HCEC 1CT (cell line): ENCODE measurements around the gene MLST8.
"Not testable (repeated sequence)": the region's sequence is repeated elsewhere in the genome, so short reads cannot be mapped to it uniquely, and the experiment has no call there.

Experiments
- DNase-seq: peaks from one replicate; pipeline ENCODE4 v3.0.0-alpha.2; 2017

The MLST8 gene

GRCh38 chr16:2232094-2232990, 27.1 kb downstream of the MLST8 start:
- no peak for DNase-seq

- DNase-seq: no peak
These were observed 28.0 kb downstream of the MLST8 start for GRCh38 chr16:2233046-2233775.

DNA sequence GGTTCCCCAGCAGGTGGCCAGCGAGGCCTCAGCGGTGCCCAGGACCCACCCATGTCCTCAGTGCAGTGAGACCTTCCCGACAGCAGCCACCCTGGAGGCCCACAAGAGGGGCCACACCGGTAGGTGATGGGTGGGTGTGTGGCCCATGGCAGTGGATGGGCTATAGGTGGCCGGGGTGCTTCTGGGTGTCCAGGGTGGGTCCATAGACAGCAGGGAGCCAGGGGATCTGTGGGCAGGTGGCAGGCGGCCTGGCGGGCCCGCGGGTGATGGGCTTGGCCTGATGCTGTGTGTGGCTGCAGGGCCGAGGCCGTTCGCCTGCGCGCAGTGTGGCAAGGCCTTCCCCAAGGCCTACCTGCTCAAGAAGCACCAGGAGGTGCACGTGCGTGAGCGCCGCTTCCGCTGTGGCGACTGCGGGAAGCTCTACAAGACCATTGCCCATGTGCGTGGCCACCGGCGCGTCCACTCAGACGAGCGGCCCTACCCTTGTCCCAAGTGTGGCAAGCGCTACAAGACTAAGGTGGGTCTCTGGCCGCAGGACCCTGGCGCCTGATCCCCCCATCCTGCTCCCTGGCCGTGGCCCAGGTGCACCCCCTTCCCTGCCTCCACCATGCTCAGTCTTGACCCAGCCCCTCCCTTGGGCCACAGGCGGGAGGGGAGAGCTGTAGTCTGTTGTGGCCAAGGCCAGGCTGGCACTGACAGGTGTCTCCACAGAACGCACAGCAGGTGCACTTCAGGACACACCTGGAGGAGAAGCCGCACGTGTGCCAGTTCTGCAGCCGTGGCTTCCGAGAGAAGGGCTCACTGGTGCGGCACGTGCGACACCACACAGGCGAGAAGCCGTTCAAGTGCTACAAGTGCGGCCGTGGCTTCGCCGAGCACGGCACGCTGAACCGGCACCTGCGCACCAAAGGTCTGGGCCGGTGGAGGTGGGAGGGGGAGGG, 28.9 kb downstream of the MLST8 start:
- DNase-seq: no peak

GRCh38 chr16:2234813-2235170, 29.5 kb downstream of the MLST8 start:
- no peak for DNase-seq

GRCh38 chr16:2235234-2235651, 30.0 kb downstream of the MLST8 start:
- DNase-seq: no peak

DNA sequence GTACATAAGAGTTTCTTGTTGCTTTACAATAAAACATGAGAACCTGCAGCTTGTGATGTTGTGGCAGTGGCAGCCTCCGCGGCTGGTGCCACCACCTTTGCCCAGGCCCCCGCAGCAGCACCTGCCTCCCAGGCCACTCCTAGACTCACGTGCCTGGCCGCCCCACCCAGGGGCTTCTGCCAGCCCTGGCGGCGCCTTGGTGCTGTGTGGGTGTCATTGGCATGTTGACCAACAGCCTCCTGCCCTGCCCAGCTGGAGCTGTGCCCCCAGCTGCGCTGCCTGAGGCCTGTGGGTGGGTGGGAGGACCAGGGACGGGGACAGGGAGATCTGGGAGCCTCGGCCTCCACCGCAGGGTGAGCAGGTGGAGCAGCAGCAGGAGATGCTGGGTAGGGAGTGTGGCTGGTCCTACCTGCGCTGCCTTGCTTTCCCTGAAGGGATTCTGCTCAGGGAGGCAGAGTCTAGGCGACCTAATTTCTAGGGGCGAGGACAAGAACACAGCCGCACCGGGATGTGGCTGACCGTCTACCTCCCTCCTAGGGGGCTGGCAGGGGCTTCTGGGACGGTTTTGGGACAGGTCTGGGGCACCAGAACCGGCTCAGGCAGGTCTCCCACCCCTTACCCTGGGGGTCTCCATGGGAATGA, 30.6 kb downstream of the MLST8 start:
- DNase-seq: no peak

GRCh38 chr16:2236337-2237101, 31.3 kb downstream of the MLST8 start, which contains the start of gene DNASE1L2:
Gene DNASE1L2, plus strand, starts transcription at chr16:2236444. Its CDS starts 373 bp downstream, at chr16:2236817.
- no peak for DNase-seq

DNA sequence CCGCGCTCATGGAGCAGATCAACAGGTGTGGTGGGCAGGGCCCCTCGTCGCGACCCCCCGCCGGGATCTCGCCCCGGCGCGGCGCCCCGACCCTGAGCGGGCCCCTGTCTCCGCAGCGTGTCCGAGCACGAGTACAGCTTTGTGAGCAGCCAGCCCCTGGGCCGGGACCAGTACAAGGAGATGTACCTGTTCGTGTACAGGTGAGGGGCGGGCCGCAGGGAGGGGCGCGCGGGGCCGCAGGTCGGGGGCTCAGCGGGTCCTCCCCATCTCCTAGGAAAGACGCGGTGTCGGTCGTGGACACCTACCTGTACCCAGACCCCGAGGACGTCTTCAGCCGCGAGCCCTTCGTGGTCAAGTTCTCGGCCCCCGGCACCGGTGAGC, 31.8 kb downstream of the MLST8 start:
- DNase-seq: no peak

DNA sequence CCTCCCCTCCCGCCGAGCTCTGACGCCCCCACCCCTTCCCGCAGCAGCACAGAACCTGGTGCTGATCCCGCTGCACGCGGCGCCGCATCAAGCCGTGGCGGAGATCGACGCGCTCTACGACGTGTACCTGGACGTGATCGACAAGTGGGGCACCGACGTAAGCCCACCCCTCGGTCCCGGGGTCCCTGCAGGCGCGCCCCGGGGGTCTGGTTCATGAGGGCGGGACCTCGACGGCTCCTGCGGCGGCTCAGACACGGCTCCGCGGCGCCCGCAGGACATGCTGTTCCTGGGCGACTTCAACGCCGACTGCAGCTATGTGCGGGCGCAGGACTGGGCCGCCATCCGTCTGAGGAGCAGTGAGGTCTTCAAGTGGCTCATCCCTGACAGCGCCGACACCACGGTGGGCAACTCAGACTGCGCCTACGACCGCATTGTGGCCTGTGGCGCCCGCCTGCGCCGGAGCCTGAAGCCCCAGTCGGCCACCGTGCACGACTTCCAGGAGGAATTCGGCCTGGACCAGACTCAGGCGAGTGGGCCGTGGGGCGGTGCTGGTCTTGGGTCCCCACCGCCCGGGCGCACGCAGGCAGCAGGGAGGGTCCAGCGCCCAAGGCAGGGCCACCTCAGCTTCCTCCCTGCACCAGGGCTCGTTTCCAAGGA, 32.4 kb downstream of the MLST8 start:
- no peak for DNase-seq

DNA sequence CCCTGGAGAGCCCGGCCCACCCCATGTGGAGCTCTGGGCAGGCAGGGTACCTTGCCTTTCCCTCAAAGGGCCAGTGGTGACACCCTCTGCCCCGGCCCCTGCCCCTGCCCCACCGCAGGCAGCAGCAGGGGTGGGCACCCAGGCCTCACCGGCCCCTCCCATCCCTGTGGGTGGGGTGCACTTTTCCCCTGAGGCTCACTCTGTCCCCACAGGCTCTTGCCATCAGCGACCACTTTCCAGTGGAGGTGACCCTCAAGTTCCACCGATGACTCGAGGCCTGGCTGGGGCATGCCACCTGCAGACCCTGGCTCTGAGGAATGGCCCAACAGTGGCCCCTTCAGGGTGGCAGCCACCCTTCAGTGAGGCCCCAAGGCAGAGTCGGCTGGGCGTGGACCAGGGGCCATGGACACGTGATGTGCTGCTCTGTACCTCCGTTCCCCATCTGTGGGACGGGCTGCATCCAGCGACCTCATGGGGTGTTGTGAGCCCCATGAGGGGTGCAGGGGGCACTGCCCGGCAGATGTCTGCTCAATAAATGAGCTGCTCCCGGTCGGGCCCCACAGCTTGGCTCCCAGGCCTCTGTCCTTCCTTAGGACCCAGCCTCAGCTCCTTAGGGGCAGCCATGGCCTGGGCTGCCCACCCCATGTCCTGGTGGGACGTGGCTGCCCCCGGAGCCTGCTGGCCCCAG, 33.0 kb downstream of the MLST8 start:
- DNase-seq: no peak

GRCh38 chr16:2238838-2239675, 33.8 kb downstream of the MLST8 start:
- DNase-seq: no peak

DNA sequence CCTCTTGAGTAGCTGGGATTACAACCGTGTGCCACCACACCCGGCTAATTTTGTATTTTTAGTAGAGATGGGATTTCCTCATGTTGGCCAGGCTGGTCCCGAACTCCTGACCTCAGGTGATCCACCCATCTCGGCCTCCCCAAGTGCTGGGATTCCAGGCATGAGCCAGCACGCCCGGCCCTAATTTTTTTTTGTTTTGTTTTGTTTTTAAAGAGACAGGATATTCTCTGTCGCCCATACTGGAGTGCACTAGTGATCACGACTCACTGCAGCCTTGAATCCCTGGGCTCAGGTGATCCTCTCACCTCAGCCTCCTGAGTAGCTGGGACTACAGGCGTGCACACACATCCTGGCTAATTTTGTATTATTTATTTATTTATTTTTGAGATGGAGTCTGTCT, 35.1 kb downstream of the MLST8 start:
- DNase-seq: not testable (repeated sequence)

DNA sequence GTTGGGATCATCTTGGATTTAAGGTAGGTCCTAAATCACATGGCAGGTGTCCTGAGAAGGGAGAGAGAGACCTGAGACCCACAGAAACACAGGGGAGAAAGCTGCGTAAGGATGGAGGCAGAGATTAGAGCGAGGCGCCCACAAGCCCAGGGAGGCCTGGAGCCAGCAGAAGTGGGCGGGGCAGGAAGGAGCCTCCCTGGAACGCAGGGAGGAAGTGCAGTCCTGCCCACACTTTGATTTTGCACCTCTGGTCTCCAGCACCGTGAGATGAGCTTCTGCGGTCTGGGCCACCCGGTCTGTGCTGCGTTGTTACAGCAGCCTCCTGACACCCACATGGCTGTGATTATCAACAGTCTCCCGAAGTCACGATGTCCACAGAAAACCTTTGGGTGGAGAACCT, 37.3 kb downstream of the MLST8 start:
- DNase-seq: no peak

- DNase-seq: no peak
These were observed 37.8 kb downstream of the MLST8 start for GRCh38 chr16:2243031-2243528.

- DNase-seq: no peak
These were observed 38.5 kb downstream of the MLST8 start for GRCh38 chr16:2243781-2244180.

- DNase-seq: no peak
These were observed 39.0 kb downstream of the MLST8 start for GRCh38 chr16:2244301-2244700.

DNA sequence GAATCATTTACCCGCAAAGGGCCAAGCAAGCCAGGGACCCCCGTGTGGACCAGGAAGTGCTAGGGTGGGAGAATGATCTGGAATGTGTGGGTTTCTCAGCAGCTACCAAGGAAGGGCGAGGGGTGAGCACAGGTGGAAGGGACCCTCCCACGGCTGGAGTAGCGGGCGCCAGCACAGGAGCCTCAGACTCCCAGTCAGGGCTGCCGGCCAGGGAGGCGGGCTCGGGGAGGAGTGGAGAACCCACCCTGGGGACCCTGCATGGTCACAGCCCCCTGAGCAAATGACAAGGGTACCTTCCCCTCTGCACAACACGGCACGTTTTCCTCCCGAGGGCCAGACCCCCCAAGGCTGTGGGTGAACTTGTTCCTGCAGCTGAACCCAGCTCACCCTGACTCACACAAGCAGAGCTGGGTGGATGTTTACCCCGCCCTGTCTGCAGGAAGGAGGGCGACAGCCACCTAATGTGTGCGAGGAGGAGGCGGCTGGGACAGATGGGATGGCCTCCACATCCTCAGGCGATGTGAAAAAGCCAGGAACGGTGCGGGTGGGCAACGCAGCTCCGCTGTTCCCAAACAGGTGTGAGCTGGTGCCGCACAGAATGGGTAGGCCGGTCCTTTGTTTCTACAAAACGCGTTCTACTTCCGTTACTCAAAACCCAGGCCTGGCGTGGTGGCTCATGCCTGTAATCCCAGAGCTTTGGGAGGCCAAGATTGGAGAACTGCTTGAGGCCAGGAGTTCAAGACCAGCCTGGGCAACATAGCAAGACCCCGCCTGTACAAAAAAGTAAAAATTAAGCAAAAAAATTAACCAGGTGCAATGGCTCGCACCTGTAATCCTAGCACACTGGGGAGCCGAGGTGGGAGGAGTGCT, 39.9 kb downstream of the MLST8 start:
- no peak for DNase-seq

DNA sequence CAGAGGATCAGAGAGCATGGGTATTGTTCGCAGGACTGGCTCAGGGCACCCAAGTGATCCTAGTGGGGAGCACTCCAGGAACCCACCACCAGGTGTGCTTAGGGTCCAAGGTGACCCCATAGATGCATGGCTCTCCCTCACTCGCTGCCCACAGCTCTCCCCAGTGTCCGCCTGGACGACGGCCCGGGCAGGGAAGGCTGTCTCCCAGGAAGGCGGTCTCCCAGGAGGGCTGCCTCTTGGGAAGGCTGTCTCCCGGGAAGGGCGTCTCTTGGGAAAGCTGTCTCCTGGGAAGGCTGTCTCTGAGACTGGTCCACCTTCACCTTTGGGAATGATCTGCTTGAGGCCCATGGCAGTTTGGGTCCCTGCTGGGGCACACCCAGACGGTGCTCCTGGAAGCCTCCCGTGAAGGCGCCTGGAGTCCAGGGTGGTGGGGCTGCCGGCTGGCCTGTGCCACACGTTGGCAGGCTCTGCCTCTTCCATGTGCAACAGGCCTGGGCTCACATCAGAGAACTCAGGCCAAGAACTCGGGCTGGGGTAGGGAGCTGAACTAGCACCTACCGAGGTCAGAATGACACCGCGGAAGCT, 41.1 kb downstream of the MLST8 start:
- no peak for DNase-seq
